ENCODE measurements around the gene SDF4.
"Not testable (repeated sequence)": the region's sequence is repeated elsewhere in the genome, so short reads cannot be mapped to it uniquely, and the experiment has no call there.

SDF4 gene

DNA sequence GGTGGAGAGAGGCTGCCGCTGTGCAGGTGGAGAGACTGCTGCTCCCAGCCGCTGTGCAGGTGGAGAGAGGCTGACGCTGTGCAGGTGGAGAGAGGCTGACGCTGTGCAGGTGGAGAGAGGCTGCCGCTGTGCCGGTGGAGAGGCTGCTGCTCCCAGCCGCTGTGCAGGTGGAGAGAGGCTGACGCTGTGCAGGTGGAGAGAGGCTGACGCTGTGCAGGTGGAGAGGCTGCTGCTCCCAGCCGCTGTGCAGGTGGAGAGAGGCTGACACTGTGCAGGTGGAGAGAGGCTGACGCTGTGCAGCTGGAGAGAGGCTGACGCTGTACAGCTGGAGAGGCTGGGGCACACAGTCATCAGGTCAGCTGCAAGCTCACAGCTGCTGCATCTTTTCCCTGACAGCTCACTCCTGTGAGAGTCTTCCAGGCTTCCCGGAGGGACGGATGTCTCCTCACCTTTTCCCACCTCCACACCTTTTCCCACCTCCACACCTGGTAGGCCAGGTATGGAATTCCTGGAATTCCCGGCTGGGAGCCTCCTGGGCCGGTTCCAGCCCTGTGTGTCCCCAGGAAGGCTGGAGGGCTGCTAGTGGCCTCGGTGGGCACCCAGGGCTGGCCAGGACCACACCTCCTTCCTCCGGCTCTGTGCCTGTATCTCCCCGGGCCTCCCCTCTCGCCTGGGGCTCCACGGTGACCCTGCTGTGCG is 55.6 kb downstream of the SDF4 start:
- not testable (repeated sequence) for H3K4me3 Mint-ChIP-seq

DNA sequence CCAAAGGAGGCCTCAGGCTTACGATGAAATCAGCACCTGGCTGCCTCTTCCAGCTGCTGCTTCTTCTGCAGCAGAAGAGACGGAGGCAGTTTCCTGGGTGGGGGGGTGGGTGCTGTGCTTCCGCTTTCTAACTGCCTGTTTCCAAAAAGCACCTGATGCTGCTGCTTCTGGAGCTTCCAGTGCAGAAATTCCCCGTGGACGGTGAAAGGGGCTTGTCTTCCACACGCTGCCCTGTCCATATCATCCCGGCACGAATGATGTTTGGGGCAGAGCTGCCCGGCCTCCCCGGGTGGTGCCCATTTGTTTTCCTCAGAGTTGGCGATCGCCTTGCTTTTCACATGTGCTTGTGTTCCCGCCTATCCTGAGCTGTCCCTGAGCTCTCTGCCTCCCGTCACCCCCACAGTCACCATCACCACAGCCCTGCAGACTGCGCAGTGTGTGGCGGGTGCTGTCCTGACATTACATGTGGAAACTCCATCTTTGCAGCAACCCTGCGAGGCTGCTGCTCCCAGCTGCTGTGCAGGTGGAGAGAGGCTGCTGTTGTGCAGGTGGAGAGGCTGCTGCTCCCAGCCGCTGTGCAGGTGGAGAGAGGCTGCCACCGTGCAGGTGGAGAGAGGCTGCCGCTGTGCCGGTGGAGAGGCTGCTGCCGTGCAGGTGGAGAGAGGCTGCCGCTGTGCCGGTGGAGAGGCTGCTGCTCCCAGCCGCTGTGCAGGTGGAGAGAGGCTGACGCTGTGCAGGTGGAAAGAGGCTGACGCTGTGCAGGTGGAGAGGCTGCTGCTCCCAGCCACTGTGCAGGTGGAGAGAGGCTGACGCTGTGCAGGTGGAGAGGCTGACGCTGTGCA is 56.4 kb downstream of the SDF4 start:
- Mint-ChIP-seq H3K4me1 (peaks cover 15 to 68% of the 10 kb centered on the region in 2 donors), H3K27me3 (peaks cover 21 to 31% of the 10 kb centered on the region in 2 donors), H3K36me3 (no peaks in the 10 kb centered on the region), H3K9me3 (no peaks in the 10 kb centered on the region), H3K27ac (no peak overlapping the region), H3K4me3 (no peak overlapping the region)
- ATAC-seq (replicated peaks) = no peak
- no peak for DNase-seq

More for the DNA sequence above, 55.6 kb downstream of the SDF4 start:
- Mint-ChIP-seq H3K4me1 (peaks cover 17 to 60% of the 10 kb centered on the region in 2 donors), H3K27me3 (peaks cover 25 to 35% of the 10 kb centered on the region in 2 donors)
- not testable (repeated sequence) for H3K27ac Mint-ChIP-seq; H3K9me3 Mint-ChIP-seq; DNase-seq; H3K36me3 Mint-ChIP-seq; ATAC-seq (replicated peaks)

DNA sequence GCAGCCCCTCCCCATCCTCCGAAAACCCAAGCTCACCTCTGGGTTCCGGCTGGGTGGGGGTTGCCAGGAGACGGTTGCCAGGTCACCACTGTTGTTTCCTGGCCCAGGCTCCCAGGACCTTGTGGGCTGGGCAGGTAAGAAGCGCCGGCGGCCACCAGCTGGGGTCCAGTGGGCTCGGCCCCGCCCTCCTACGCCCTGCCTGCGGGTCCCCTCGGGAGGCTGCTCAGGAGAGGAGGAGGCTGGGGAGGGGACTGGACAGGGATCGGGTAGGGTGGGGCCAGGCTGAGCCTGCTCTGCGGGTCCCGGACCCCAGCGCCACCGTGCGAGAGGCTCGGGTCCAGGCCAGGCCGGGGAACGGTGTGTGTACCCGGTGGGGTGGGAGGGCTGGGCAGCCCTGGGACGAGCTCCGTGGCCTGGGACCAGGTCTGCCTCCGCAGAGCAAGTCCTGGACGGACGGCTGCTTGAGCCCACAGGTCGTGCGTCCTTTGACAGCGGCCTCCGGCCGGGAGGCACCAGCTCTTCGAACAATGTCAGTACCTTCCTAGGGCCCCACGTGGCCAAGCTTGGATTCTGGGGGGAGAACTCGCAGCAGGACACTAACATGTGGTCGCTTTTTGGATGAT is 57.9 kb downstream of the SDF4 start, which contains the start of gene TTLL10:
Gene TTLL10 (plus strand): TSS at position 88 of the 623 bp plus-strand sequence. CDS start 5,336 bp downstream, outside the sequence.
- peaks cover 21 to 36% of the 10 kb centered on the region in 2 donors for H3K27me3 Mint-ChIP-seq
- no peak for DNase-seq
- no peaks in the 10 kb centered on the region for H3K9me3 Mint-ChIP-seq
- H3K4me1 Mint-ChIP-seq = peaks cover 21 to 75% of the 10 kb centered on the region in 2 donors
- no peaks in the 10 kb centered on the region for H3K36me3 Mint-ChIP-seq
- peak within 1 kb of the TSS; percentile 25 for H3K27ac Mint-ChIP-seq
- H3K4me3 Mint-ChIP-seq = peak within 1 kb of the TSS; percentile 4 to 53
- ATAC-seq (replicated peaks) = peak in 1 of 2 donors; percentile 18

DNA sequence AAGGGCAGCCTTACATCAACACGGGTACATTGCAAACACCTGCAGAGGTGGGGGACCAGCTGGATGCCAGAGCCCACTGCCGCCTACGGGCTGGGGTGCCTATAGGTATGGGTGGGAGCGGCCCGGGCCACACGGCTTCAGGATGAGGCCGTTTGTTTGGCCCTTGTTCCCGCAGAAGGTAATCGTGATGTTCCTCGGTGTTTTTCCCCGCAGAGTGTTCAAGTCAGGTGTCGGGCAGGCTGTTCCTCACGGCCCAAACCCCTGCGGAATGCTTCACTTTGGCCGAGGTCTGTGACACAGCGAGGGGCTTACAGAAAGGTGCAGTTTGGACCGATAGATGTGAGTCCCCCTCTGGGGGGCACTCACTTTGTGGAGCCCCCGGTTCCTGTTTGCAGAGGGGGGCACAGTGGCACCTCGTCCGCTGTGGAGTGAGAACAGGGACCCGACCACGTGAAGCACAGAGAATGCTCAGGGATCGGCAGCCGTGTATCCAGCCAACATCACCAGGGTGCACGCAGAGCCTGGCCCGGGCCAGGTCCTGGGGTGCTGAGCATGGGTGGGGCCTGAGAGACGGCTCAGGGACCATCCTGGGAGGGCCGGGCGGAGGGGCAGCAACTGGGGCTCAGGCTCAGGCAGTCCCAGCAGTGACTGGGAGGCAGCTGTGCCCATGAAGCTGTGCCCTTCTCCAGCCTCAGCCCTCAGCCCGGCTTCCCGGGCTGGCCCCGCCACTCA is 58.6 kb downstream of the SDF4 start:
- peaks cover 21 to 74% of the 10 kb centered on the region in 2 donors for H3K4me1 Mint-ChIP-seq
- peak overlapping the region; percentile 4 to 53 for H3K4me3 Mint-ChIP-seq
- ATAC-seq (replicated peaks) = no peak
- DNase-seq = no peak
- H3K27ac Mint-ChIP-seq = no peak overlapping the region
- H3K36me3 Mint-ChIP-seq = no peaks in the 10 kb centered on the region
- no peaks in the 10 kb centered on the region for H3K9me3 Mint-ChIP-seq
- H3K27me3 Mint-ChIP-seq = peaks cover 21 to 34% of the 10 kb centered on the region in 2 donors

DNA sequence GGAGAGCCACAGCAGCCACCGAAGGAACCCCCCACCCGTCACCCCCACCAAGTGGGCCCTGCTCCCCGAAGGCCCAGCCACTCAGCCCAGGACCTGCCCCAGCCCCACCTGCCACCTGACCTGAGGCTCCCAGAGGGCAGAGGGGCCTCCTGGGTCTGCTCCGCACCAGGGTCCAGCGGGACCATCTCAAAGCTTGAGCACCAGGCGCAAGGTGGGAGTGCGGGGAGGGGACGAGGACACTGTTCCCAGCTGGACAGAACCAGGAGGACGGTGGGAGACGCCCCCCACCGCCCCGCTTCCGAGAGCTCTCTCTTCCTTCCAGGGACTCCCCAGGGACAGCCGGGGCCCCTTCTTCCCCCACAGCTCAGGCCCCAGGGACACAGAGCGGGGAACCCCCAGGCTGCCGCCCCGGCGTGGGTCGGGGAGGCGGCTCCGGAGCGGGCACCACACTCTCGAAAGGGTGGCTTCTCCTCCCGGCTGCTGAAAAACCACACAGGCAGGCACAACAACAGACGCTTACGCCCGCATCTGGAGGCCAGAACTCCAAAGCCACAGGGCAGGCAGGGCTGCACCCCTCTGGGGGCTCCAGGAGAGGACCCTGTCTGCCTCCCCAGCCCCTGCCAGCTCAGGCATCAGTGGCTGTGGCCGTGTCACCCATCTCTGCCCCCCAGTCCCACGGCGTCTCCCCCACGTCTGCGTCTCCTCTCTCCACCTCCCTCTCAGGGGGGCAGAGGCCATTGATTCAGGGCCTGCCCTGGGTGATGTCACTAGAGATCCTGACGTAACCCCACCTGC is 60.1 kb downstream of the SDF4 start:
- peaks cover 18 to 65% of the 10 kb centered on the region in 2 donors for H3K4me1 Mint-ChIP-seq
- peak overlapping the region; percentile 81 for H3K27ac Mint-ChIP-seq
- ATAC-seq (replicated peaks) (peak; percentile 85 to 90), DNase-seq (peak; percentile 77)
- no peaks in the 10 kb centered on the region for H3K9me3 Mint-ChIP-seq
- H3K27me3 Mint-ChIP-seq = peaks cover 16 to 21% of the 10 kb centered on the region in 2 donors
- H3K36me3 Mint-ChIP-seq = no peaks in the 10 kb centered on the region
- H3K4me3 Mint-ChIP-seq = peak overlapping the region; percentile 15 to 59

DNA sequence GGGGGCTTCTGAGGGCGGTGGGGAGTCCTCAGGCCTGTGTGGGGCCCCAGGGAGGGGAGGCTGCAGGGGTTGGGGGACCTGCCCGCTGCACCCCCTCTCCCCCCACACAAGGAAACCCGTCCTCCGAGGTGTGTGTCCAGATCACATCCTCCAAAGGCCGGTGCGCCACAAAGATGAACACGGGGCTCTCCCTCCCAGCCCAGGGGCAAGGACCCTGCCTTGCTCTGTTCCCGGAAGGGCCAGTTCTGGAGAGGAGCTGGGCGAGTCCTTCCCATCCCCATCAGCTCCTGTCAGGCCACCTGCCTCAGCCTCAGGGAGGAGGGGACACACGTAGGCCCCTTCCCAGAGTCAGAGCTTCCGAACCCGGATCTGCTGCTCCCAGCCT is 60.6 kb downstream of the SDF4 start:
- no peak for DNase-seq
- Mint-ChIP-seq H3K36me3 (no peaks in the 10 kb centered on the region), H3K4me1 (peaks cover 17 to 62% of the 10 kb centered on the region in 2 donors), H3K27me3 (peaks cover 13 to 15% of the 10 kb centered on the region in 2 donors), H3K27ac (no peak overlapping the region), H3K4me3 (peak overlapping the region; percentile 10 to 15), H3K9me3 (no peaks in the 10 kb centered on the region)
- no peak for ATAC-seq (replicated peaks)

DNA sequence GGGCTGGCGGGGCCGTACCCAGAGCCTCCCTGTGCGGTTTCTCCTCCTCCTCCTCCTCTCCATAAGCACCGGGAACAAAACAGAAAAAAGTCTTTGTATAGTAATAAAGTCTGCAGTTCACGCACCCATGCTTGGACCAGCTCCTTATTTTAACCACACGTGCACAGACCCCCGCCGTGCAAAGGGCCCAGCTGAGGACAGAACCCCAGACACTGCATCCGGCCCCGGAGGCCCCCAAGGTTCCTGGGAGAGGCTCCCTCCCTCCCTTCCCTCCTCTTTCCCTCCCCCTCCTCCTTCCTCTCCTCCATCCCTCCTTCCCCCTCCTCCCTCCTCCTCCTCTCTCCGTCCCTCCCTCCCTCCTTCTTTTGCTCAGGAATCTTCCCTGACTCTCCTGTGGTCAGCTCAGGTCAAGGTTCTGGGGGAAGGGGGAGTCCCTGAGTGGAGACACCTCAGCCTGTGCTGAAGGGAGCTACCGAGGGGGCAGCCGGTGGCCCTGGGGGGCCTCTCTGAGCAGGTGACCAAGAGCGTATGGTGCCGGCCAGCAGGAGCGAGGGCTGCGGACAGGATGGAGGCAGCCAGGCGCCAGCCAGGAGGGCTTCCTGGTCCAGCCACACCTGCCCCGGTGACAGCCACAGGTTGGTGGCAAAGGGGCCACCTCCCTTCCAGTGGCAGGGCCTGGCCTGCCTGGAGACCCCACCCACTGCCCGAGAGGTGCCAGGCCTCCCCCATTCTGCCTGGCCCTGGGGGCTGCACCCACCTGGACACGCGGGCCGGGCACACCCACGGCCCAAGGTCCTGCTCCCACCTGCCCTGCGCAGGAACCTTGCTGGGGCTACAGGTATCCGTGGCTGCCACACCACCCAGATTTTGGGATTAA is 61.3 kb downstream of the SDF4 start:
- ATAC-seq (replicated peaks) (no peak), DNase-seq (no peak)
- Mint-ChIP-seq H3K4me3 (peak overlapping the region; percentile 14 to 64), H3K36me3 (no peaks in the 10 kb centered on the region), H3K9me3 (no peaks in the 10 kb centered on the region), H3K27me3 (peaks cover 6 to 13% of the 10 kb centered on the region in 2 donors), H3K27ac (no peak overlapping the region), H3K4me1 (peaks cover 17 to 62% of the 10 kb centered on the region in 2 donors)

DNA sequence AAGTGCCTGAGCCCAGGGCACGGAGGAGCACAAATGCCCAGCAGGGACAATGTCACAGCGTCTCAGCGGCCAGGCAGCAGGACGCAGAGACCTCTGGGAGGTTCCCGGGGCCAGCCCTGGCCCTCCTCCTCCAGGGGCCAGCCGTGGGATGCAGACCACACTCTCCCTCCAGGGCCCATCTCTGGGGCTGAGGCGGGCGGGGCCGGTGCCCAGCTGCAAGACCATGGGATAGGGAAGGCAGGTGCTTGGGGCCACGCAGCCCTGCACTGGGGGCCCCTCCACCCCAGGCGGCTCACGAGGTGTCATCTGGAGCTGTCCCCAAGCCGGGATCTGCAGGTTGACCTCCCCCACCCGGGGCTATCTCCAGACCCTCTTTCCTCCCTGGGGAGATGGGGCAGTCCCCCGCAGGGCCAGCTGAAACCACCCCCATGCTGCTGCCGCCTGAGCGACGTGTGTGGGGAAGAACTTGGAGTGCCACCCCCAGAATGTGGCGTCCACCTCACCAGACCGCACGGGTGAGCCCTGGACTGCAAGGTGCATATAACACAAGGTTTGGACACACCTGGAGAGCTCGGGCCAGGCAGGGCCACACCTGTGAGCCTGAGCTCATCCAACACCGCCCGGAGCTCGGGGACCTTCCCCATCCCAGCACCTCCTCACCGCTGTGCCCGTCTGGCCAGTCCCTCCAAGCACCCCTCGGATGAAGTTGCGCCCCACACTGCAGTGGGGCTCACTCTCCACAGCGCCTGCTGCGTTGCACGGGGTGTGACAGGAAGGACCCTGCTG is 62.2 kb downstream of the SDF4 start:
- no peaks in the 10 kb centered on the region for H3K9me3 Mint-ChIP-seq
- no peak overlapping the region for H3K27ac Mint-ChIP-seq
- ATAC-seq (replicated peaks) (peak in 1 of 2 donors; percentile 4), DNase-seq (no peak)
- peaks cover 16 to 63% of the 10 kb centered on the region in 2 donors for H3K4me1 Mint-ChIP-seq
- H3K36me3 Mint-ChIP-seq = no peaks in the 10 kb centered on the region
- H3K27me3 Mint-ChIP-seq = peaks cover 4 to 14% of the 10 kb centered on the region in 2 donors
- peak overlapping the region; percentile 14 to 64 for H3K4me3 Mint-ChIP-seq

DNA sequence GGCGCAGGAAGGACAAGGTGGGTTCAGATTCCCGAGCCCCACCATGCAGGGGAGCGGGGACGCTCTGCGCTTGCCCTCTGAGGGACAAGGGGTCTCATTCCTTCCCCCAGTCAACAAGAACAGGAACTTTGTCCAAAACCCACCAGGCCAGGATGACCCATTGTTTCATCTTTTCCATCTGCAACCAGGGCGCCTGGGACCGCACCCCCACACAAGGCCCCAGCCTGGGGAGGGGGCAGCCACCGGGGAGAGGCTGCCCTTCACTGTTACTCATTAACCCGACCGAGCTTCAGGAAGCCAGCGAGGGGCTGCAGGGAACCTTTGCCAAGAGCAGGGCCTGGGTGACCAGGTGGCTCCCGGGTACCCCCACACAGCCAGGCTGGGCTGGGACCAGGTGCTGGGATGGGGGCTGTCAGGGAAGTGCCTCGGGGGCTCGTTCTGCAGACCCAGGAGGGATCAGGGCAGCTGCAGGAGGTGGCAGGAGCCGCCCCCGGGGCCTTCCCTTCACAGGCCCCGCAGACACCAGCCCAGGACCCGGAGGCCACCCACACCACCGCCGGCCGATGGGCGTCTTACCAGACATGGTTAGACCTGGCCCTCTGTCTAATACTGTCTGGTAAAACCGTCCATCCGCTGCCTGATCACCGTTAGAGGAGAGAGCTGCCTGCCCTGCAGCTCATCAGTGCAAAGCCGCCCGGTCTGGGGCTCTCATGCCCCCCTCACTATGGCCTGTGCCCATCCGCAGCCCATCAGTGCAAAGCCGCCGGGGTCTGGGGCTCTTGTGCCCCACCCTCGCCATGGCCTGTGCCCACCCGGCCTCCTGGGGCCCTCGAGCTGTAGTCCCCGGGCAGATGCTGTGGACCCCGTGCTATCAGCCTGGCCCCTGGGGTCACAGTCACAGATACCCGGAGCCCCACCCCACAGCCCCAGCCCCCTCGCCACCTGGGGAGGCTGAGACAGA is 63.1 kb downstream of the SDF4 start:
- DNase-seq (no peak), ATAC-seq (replicated peaks) (no peak)
- Mint-ChIP-seq H3K9me3 (no peaks in the 10 kb centered on the region), H3K4me1 (peaks cover 16 to 58% of the 10 kb centered on the region in 2 donors), H3K4me3 (no peak overlapping the region), H3K36me3 (no peaks in the 10 kb centered on the region), H3K27ac (no peak overlapping the region), H3K27me3 (peaks cover 0 to 21% of the 10 kb centered on the region in 2 donors)

DNA sequence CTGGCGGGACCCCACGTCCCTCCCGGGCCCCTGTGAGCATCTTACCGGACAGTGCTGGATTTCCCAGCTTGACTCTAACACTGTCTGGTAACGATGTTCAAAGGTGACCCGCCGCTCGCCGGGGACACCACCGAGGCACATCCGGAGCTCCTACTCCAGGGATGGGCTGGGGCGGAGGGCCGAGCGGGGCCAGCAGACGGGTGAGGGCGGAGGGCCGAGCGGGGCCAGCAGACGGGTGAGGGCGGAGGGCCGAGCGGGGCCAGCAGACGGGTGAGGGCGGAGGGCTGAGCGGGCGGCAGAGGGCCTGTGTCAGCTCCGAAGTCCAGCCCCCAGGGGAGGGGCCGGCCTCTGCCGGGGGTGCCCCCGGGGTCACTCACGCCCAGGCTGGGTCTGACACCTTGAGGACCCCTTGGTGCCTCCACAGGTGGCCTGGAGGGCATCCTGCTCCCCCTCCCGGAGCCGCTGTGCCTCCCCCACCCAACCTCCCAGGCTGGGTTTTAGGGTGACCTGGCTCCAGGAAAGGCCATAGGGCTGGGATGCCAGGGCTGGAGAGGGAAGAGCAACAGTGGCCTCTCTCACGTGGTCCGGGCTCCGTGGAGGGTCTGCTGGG is 63.9 kb downstream of the SDF4 start:
- Mint-ChIP-seq H3K36me3 (no peaks in the 10 kb centered on the region), H3K27me3 (peaks cover 0 to 22% of the 10 kb centered on the region in 2 donors)

DNA sequence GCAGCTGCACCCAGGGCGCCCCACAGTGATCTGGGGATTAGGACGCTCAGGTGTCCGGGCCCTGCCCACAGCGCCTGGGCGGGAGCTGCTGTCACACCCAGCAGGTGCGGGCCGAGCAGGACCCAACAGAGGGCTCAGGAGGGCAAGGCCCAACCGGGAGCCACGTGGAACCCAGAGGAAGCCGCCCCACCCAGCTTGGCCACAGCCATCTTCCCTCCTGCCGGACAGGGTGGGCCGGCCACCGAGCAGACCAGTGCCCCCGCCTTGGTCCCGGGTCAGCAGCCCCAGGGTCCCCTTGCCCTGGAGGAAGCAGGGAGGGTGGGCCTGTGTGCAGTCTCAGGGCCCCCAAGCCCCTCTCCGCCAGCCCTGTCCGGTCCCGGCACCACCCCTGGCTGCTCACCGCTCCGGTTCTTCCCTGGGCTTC is 64.4 kb downstream of the SDF4 start:
- Mint-ChIP-seq H3K4me1 (peaks cover 16 to 45% of the 10 kb centered on the region in 2 donors), H3K9me3 (no peaks in the 10 kb centered on the region), H3K27ac (no peak overlapping the region), H3K36me3 (no peaks in the 10 kb centered on the region), H3K4me3 (no peak overlapping the region), H3K27me3 (peaks cover 0 to 22% of the 10 kb centered on the region in 2 donors)
- DNase-seq (no peak), ATAC-seq (replicated peaks) (no peak)

More for the DNA sequence above, 63.9 kb downstream of the SDF4 start:
- ATAC-seq (replicated peaks) = no peak
- DNase-seq = no peak
- H3K27ac Mint-ChIP-seq = no peak overlapping the region
- no peaks in the 10 kb centered on the region for H3K9me3 Mint-ChIP-seq
- H3K4me1 Mint-ChIP-seq = peaks cover 16 to 50% of the 10 kb centered on the region in 2 donors
- H3K4me3 Mint-ChIP-seq = no peak overlapping the region

Data from stimulated activated naive B cell treated with anti-CD40 and anti-IgM and Interleukin-4, amounts not matched to agents 10 μg/mL and 1 μg/mL and 100 μg/mL, for 72 hours (primary cell).